ENCODE results near the gene KRR1.
"Not testable (repeated sequence)": the region's sequence is repeated elsewhere in the genome, so short reads cannot be mapped to it uniquely, and the experiment has no call there.

Gene KRR1

DNA sequence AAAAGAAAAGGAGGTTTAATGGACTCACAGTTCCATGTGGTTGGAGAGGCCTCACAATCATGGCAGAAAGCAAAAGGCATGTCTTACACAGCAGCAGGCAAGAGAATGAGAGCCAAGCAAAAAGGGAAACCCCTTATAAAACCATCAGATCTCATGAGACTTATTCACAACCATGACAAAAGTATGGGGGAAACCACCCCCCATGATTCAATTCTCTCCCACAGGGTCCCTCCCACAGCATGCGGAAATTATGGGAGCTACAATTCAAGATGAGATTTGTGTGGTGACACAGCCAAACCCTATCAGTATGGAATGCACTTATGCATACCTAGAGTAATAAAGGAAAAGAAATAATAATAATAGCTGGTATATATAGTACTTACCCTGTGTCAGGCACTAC is 35.3 kb downstream of the KRR1 start:
- no peak for DNase-seq (ENCODE audit: low spot score)

DNA sequence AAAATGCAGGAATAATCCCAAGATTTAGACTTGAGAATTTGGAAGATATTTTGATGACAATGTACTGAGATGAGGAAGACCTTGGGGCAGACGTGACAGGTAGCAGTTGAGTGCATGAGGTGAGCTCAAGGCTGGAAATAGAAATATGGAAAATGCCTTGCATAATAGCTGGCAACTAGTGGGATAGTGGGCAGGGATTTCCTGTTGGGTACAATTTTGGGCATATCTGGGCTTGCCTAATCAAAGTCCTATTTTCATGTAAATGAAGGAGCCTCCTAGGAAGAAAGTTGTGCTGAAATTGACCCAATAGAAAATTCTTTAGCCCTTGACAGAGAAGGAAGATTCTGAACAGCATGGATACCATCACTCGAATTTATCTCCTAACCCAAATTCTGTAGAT is 37.3 kb downstream of the KRR1 start:
- DNase-seq (ENCODE audit: low spot score): no peak

DNA sequence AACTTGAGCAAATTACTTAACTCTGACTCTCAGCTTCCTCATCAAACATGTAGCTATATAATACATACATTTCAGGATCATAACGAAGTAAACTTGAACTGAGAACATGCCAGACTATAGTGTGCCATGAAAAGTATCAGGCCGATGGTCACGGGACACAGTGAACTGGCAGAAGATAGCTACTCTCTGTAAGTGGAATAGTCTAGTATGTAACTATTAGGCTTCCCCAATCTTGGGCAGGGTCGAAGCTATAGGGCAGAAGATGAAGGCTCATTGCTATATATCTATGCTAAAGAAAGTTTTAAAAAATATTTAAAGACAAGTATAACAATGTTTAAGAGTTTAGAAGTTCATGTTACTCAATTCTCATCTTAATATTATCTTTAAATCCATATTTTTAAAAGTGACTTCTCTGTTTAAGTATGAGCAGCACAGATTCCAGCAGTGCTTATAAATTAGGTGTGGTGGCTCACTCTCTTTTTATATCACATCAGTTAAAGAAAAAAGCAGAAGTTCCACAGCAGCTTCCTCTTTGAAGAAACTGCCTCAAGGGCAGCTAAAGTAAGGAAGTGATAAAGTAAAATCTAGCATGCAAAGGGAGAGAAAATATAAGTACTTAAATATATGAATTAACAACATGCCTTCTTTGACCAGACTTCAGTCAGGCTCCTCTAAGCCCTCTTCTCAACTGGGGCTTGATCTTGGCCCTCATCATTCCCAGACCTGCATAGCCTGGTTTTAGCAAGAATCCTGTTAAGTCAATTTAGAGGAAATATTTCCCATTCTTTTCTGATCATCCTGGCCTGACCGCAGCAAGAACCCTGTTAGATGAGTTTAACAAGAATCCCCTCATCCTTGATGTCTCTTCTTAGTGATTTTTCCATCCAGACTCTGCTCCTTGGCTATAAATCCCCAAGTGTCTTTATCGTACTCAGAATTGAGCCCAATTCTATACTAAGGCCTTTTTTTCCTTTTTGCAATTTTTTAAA is 39.2 kb downstream of the KRR1 start:
- DNase-seq (ENCODE audit: low spot score): no peak

DNA sequence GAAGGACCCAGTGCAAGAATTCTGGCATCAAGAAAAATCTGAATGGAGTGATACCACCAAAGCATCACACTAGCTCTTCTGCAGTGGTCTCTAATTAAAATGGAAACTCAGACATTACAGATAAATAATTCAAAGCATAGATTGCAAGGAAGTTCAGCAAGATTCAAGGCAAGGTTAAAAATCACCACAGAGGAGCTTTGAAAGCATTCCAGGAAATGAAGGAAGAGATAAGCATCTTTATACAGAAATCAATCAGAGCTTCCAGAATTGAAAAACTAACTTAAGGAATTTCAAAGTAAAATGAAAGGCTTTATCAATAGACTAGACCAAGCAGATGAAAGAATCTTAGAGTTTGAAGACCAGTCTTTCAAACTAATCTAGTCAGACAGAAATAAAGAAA is 51.2 kb downstream of the KRR1 start:
- DNase-seq (ENCODE audit: low spot score): no peak

DNA sequence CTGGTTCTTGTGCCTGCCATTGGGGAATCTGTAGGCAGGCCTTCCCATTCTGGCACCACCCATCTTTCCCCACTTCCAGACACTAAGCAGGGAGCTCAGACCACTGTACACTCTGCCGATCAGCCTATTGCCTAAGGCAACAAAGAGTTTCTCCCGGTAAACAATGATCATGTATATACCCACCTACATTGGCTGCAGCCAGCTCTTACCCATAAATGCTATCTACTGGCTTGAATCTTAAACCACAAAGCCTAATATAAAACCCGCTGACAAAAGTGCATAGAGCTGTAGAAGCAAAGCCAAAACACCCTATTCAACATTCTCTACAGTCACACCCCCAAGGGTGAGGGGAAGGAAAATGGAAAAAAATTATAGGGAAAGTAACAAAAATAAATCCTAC is 51.7 kb downstream of the KRR1 start:
- no peak for DNase-seq (ENCODE audit: low spot score)

DNA sequence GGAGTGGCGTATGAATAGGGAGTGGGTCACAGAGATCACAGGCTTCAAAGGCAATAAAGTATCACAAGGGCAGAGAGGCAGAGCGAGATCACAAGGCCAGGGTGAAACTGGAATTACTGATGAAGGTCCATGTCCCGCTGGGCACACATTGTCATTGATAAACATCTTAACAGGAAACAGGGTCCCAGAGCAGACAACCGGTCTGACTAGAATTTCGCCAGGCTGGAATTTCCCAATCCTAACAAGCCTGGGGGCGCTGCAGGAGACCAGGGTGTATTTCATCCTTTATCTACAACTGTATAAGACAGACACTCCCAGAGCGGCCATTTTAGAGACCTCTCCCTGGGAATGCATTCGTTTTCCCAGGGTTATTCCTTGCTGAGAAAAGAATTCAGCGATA is 53.5 kb downstream of the KRR1 start:
- not testable (repeated sequence) for DNase-seq (ENCODE audit: low spot score)

DNA sequence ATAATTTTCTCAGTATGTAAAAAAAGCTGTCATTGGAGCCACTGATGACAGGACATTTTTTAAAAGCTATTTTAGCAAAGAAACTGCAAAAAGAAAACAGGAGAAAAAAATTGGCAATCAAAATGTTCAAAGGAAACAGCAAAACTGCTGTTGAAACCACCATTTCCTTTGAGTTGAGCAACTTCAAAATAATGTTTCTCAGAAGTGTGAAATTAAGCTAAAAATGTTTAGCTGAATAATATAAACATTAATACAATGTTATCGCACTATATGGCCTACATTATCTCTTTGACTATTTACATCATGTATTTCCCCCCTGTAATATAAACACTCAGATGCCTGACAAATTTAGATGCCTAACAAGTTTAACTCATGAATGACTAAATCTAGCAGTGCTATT is 54.2 kb downstream of the KRR1 start:
- DNase-seq (ENCODE audit: low spot score): no peak

DNA sequence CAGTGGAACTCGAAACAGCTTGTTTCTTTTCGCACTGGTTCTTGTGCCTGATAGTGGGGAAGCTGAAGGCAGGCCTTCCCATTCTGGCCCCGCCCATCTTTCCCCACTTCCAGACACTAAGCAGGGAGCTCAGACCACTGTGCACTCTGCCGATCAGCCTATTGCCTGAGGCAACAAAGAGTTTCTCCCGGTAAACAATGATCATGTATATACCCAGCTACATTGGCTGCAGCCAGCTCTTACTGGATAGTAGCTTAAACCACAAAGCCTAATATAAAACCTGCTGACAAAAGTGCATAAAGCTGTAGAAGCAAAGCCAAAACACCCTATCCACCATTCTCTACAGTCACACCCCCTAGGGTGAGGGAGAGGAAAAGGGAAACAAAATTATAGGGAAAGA is 55.6 kb downstream of the KRR1 start:
- no peak for DNase-seq (ENCODE audit: low spot score)

DNA sequence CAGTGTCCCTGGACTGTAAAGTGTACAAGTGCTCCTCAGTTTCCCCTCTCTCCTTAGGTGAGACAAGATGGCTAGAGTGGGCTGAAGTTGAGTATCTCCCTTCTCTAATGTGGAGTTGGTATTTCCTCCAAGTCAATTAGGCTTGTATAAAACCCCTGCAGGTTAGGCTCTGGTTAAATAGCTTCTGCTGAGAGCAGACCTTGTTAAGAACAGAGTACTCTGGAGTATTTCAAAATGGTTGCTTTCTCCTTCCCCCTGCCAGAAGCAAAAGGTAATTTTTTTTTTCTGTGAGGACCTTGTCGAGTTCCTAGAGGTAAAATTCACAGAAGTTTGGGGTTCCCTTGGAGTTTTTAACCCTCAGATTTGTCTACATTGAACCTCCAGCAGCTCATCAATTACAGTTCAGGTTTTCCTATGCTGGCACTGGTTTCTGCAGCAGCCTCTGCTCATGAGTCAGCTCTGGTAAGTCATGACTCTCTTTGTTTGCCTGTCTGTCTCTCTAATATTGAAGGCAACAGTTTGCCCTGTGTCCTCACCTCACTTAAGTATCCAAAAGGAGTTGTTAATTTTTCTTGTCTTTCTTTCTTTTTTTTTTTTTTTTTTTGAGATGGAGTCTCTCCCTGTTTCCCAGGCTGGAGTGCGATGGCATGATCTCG is 58.6 kb downstream of the KRR1 start:
- no peak for DNase-seq (ENCODE audit: low spot score)

DNA sequence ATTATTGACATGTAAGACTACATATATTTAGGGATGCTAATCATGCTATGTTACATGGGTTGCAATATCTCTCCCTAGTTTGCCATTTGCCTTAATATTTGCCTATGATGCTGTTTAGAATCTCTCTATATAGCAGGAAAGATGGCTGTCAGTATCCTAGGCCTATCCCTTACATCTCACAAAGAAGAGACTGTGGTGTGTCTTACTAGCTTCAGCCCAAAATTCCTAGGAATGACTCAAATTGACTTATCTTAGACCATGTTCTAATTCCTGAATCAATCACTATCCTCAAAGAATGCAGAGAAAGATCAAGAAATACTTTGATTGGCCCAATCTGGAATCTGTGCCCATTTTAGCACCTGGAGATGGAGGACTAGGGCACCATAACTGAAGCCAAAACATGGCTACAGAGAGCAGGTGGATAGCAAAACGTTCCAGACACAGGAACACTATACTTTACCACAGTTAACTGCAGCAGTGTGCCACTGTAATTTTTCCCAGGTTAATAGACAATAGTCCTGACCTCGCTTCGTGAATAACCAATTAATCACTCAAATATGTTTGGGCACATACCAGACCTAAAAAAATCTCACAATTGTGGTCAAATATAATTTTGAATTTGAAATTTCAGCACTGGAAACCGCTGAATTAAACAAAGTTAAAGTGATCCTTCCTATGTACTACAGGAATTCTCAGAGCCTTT is 63.6 kb downstream of the KRR1 start:
- no peak for DNase-seq (ENCODE audit: low spot score)

DNA sequence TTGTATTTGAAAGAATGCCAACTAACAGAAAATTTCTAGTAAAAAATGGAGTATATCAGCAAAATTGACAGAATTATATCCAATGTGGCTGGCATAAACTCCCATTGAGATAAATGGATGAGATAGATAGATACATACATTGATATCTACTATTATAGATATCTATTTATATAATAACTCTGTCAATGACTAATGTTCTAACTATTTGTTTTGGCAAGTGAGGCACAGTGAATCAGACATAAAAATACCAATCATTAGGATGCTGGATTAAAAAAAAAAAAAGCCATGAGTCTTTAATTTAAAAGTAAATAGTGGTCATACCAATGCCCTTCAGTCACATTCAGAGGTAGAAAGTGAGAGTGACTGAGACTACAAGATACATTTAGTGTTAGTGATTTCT is 64.6 kb downstream of the KRR1 start:
- no peak for DNase-seq (ENCODE audit: low spot score)

DNA sequence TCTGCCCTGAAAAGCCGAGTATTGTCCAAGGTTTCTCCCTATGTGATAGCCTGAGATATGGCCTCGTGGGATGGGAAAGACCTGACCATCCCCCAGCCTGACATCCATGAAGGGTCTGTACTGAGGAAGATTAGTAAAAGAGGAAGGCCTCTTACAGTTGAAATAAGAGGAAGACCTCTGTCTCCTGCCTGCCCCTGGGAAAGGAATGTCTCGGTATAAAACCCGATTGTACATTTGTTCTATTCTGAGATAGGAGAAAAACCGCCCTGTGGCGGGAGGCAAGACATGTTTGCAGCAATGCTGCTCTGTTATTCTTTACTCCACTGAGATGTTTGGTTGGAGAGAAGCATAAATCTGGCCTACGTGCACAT is 66.3 kb downstream of the KRR1 start:
- not testable (repeated sequence) for DNase-seq (ENCODE audit: low spot score)

DNA sequence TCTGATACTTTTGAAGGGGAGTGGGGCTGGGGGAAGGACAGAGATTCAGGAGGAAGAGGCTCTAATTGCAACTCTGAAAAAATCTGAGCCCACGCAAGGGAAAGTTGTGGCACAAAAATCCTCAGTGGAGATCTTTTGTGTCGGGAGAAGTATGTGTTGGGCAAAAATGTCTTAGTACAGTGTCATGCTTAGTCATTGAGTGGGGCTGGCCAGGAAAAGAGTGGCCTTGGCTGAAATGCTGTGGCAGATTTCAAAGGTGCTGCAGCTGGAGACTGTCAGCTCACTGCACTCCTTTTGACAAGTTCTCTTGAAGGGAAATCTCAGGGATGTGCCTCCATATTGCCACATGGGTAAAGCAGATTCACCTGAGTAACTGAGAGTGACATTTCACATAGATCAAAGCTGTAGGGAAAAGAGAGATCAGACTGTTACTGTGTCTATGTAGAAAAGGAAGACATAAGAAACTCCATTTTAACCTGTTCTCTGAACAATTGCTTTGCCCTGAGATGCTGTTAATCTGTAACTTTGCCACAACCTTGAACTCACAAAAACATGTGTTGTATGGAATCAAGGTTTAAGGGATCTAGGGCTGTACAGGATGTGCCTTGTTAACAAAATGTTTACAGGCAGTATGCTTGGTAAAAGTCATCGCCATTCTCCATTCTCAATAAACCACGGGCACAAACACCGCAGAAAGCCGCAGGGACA is 66.8 kb downstream of the KRR1 start:
- no peak for DNase-seq (ENCODE audit: low spot score)

DNA sequence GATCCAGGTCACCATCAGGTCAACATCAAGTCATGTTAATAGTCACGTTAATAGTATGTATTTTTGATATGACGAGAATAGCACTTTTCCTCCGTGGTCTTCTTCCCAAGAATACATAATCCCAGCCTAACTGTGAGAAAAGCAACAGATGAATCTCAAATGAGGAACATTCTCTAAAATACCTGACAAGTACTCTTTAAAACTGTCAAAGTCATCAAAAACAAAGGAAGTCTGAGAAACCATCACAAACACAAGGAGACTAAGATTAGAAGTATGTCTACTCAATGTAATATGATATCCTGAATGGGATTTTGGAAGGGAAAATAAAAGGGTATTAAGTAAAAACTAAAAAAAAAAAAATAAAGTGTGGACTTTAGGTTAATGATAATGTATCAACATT is 67.7 kb downstream of the KRR1 start:
- DNase-seq (ENCODE audit: low spot score): no peak

DNA sequence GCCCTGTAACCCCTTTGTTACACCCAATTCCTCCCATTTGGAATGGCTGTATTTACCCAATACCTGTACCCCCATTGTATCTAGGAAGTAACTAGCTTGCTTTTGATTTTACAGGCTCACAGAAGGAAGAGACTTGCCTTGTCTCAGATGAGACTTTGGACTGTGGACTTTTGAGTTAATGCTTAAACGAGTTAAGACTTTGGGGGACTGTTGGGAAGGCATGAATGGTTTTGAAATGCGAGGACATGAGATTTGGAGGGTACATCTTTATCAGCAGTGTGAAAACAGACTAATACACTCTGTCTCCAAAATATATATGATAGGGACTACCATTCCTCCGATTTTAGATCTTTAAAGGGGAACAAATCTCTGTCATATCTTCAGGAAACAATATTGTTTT is 69.0 kb downstream of the KRR1 start:
- not testable (repeated sequence) for DNase-seq (ENCODE audit: low spot score)

DNA sequence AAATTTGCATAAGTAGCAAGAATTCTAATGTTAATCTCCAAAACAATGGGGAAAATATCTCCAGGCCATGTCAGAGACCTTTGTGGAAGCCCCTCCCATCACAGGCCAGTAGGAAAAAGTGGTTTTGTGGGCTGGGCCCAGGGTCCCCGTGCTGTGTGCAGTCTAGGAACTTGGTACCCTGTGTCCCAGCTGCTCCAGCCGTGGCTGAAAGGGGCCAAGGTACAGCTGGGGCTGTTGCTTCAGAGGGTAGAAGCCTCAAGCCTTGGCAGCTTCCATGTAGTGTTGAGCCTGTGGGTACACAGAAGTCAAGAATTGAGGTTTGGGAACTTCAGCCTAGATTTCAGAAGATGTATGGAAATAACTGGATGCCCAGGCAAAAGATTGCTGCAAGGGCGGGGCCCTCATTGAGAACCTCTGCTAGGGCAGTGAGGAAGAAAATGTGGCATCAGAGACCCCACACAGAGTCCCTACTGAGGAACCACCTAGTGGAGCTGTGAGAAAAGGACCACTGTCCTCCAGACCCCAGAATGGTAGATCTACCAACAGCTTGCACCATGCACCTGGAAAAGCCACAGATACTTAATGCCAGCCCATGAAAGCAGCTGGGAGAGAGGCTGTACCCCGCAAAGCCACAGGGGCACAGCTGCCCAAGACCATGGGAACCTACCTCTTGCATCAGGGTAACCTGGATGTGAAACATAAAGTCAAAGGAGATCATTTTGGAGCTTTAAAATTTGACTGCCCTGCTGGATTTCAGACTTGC is 69.5 kb downstream of the KRR1 start:
- not testable (repeated sequence) for DNase-seq (ENCODE audit: low spot score)

Data from putamen (tissue), 1 donor.